HG03025 (cell line): ENCODE results near the gene NKAIN2.
"Not testable (repeated sequence)": the region's sequence is repeated elsewhere in the genome, so short reads cannot be mapped to it uniquely, and the experiment has no call there.

Experiments
- ATAC-seq: cut with Tn5 transposase; IDR thresholded peaks from one replicate; pipeline ENCODE4 v1.9.1; 2021; ENCODE audit warnings: mild to moderate bottlenecking, moderate library complexity; ENCODE audit not compliant: unreplicated experiment, low FRiP score

NKAIN2 gene

DNA sequence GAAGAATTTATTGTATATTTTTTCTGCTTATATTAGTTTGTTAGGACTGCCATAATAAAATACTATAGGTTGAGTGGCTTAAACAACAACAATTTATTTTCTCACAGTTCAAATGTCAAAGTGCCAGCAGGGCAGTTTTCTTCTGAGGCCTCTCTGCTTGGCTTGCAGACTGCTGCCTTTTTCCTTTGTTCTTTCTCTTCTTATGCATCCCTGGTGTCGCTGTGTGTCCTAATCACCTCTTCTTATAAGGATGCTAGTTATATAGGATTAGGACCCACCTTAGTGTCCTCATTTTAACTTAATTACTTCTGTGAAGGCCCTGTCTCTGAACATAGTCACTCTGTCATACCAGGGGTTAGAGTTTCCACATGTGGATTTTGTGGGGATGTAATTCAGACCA, 354.4 kb downstream of the NKAIN2 start:
- no peak for ATAC-seq

DNA sequence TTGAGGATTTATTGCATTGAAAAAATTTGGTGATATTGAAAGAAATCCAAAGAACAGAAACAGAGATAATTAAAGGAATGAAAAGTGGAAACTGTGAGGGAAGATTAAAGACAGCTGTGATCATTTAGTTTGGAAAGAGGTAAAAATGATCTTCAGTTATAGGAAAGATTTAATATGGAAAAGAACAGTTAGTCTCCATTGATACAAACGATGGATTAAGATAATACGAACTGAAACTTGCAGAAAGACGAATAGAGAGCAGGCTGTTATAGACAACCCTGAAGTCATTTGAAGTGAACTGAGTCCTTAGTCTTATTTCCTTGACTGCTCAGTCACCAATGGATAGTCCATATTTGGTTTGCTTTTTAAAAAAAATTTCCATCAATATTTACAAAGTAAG, 360.0 kb downstream of the NKAIN2 start:
- ATAC-seq, result no peak

DNA sequence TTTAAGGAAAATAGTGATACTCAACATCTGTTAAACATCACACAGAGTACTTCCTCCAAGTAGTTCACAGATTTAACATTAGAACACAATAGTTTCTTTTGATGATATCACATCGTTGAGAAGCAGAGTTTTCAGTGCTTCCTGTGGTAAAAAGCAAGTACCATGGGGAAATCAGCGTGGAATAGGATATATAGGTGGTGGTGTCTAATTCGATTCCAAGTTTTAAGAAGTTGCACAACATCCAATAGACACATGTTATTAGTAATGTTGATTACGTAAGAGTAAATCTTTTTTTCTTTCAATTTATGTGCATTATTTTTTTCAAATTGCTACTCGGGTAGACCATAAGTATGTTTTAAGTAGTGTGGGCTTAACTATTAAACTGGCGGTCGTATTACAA, 360.7 kb downstream of the NKAIN2 start:
- ATAC-seq, result no peak

DNA sequence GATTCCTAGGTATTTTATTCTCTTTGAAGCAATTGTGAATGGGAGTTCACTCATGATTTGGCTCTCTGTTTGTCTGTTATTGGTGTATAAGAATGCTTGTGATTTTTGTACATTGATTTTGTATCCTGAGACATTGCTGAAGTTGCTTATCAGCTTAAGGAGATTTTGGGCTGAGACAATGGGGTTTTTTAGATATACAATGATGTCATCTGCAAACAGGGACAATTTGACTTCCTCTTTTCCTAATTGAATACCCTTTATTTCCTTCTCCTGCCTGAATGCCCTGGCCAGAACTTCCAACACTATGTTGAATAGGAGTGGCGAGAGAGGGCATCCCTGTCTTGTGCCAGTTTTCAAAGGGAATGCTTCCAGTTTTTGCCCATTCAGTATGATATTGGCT, 363.6 kb downstream of the NKAIN2 start:
- ATAC-seq, result not testable (repeated sequence)

DNA sequence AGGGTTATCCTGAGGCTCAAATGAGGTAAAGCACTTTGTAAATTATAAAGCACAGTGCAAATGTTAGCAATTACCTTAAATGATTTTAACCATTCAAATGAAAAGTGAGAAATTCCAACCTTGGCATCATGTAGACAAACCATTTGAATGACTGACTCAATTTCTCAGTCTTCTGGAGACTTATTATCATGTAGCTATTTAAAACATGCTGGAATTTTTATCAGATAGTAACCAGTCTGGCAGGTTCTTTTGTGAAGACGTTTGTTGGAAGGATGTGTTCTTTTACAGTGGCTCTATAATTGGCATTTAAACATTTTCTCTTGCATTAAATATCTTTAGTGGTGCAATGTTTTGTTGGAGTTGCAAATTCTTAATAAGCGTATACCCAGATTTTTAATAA, 386.6 kb downstream of the NKAIN2 start:
- no peak for ATAC-seq

DNA sequence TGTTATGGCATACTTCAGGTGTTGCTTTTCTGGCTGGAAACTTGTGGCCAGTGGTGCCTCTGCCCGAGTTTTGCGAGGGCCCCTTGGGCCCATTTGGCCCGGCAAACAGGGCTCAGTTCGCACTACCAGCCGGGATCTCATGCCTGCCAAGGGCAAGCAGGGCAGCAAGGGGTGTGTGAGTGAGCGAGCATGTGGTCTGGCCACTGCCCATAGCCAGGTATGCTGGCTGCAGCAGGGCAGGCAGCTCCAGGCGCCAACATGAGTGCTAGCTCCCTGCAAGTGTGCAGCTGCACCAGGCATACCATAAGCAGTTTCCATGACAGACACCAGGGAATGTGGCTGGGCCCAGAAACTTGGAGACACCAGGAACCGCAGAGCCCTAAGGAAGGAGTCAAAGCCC, 389.5 kb downstream of the NKAIN2 start:
- no peak for ATAC-seq

DNA sequence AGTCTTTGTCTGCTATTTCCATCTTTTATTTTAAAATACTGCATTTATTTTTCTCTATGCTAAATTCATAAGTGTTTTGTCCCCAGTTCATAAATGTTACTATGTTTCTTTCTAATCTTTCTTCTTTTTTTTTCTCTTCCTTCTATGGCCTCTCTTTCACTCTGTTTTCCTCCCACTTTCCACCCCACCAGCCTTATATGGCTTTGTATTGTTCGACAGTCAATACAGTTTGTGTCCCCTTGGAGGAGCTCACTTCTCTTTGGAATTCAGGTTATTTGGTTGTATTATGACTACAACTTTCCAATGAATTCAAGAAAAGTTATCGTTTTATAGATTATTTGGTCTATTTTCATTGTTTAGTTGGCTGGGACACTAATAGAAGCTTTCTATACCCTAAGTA, 393.5 kb downstream of the NKAIN2 start:
- no peak for ATAC-seq

DNA sequence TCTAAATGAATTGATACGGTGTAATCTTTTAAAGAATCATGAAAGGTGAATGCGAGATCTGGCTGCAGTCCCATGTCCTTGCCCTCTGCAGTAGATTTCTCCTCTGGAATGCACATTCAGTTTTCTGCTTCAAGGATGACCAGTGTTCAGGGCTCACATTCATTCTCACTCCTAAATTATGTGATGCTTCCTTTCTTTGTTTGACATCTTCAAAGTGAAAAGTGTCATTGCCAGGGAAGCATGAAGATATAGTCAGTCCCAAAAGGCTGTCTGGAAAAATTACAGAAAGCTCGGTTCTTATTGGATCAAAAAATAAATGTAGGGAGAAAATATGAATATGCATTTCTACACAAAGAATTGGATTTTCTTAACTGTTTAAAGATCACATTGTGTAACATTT, 395.6 kb downstream of the NKAIN2 start:
- ATAC-seq, result no peak

- ATAC-seq, result no peak
Measured at GRCh38 chr6:124200661-124201060, 397.0 kb downstream of the NKAIN2 start.

GRCh38 chr6:124203101-124203811, 399.6 kb downstream of the NKAIN2 start:
- ATAC-seq, result no peak

DNA sequence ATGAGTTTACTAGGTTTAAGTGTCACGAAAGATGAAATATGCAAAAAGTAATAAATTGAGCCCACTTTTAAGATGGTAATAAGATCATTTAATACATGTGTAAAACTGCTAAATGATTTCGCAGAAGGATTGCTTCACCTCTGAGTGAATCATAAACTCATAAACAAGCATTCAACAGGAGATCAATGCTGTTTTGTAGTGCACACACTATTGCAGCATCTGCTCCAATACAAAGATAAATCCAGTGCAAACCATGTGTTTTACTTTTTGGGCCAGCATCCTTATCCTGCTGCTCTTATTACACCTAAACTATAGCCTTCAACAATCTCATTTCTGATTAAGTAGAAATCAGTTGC, 400.1 kb downstream of the NKAIN2 start:
- no peak for ATAC-seq

DNA sequence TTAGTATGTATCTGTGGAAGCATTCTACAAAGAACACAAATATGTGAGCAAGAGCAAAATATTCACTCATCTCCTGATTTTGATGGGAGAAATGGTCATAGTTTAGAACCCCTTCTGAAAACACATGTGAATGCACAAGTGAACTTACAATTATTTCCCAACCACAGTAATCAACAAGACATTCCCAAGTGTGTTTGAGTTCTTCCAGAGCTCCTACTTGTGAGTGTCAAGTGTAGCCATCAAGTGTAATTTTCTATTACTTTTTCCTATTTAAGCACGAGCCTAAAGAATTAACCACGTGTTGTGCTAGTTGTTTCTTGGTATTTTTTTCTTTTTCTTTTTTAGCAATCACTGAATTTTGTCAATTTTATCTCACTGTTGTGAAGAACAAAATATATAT, 402.3 kb downstream of the NKAIN2 start:
- ATAC-seq, result no peak

- no peak for ATAC-seq
Measured at GRCh38 chr6:124223611-124224345, 420.1 kb downstream of the NKAIN2 start.

DNA sequence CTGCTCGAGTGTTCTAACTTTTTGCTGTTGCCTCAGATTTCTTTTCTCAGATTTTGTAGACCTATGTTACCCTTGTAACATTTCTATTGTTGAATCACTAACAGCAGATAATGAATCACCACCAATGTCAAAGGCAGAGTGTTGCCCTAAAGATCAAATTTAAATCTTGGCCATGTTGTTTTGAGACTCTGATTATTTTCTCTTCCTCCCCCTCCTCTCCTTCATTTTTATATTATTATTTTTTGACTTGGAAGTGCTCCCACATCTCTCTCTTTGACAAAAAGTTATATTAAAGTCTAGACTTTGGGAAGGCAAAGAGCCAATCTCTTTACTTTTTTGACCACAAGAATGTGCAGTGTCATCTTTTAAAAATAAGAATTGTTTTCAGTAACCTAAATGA, 422.7 kb downstream of the NKAIN2 start:
- no peak for ATAC-seq

GRCh38 chr6:124233221-124233620, 429.6 kb downstream of the NKAIN2 start:
- ATAC-seq, result no peak

DNA sequence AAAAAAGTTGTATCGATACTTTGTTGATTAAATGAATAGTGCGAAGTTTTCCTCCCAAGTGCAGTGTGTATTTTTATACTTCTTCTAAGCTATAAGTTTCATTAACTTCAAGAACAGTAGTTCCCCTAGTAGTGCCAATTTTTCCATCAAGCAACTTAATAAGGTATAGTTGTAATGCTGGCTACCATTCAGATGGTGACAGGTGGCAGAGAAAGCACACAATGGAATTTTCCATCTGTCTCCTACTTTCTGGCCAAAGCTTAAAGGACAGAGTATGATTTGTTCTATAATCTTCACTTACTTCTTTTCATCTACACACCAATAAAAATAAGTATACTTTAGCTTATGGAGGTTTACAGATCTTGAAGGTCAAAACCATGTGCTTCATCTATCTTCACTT, 431.1 kb downstream of the NKAIN2 start:
- ATAC-seq, result no peak

DNA sequence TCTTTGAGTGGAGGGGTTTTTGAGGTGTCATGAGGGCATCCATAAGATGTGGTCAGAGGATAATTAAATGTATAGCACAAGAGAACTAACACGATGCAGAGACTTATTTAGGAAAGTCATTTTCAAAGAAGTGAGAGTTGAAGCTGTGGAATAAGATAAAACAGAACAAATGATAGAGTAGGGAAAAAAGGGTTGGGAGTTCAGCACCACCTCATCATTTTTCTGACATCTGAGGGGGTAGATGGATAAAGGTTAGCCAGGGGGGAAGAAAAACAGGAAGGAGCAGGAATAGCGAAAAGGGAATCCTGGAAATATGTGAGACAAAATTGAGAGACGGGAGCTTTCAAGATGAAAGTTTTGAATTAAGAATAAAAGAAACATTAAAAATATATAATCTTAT, 434.2 kb downstream of the NKAIN2 start:
- no peak for ATAC-seq

- not testable (repeated sequence) for ATAC-seq
Measured at GRCh38 chr6:124238408-124238807, 434.7 kb downstream of the NKAIN2 start.

DNA sequence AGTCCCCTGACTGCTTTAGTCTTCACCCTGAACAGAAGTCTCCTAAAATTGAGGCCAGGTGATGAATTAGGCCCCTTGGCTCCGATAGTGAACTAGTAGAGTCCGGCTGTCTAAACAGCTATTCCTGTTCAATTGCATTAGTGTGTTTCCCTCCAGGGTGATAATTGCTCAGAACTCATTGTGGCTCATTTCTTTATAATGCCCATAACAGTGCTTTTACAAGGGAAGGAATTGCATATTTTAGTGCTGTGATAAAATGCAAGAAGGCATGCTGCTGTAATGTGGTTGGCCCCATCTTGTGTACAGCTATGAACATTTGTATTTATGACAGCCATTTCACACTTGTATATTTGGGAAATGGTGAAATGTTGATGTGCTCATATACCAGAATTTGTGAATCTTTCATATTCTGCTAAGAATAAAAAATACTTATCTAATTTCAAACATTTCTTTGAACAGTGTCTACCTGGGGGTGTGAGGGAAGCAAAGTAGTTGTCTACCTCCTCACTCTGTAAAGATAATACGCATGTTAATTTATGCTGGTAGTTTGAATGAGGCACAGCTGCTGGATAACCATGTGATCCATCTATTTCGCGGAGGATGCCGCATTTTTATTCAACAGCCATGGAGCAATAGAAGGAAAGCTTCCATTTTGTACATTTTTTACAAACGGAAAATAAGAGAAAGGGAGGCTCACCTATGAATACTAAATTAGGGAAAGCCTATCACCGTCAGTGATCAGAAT, 451.4 kb downstream of the NKAIN2 start:
- ATAC-seq, result no peak

DNA sequence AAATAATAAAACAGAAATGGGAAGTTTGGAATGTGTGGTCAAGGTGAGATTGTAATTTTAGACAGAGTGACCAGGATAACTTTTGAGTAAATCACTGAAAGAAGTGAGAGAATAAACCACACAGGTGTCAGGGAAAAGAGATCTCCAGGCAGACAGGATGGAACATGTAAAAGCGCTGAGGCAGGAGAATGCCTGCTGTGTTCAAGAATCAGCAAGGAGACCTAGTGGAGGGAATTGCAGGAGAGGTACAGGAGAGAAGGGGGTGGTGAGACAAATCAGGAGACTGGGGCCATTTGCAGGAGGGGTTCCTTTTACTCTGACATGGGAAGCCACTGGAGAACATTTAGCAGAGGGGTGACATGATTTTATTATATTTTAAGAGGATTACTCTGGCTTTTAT, 456.7 kb downstream of the NKAIN2 start:
- no peak for ATAC-seq

DNA sequence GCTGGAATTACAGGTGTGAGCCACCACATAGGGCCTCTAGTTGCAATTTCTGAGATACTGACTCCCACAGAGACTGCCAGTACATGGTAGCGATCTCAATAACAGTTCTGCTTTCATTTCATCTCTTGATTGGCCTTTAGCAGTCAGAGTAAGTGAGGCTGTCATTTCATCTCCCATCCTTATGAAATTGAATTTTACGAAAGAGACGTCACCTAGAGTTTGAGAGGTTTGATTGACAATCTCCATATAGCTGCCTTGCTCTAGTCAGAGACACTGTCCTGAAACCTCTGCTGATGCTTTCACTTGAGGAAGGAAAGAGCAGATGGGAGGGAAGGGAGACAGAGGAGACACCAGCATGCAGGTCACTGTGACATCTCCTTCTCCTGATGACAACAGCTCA, 466.1 kb downstream of the NKAIN2 start:
- ATAC-seq, result no peak

DNA sequence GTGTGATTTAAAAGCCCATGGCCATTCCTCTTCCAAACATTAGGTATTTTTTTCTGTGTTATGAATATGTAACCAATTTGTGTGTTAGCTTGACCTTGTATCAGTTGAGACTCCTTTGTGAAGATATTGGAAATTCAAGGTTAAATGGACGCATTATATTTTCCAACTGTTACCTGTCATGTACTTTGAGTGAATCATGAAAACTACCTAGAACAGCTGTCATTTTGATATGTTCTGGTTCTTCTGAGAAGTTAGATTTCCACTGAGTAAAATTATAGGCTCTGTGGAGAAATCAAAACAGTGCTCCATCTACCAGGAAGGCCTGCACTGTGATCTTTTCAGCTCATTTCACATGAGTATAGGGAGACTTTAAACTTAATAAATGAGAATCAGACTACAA, 470.0 kb downstream of the NKAIN2 start:
- ATAC-seq, result no peak
